Activated T-helper 9 cell treated with anti-CD3 and anti-CD28 coated beads, Interleukin-2, amount 50 U/mL, for 16 hours (primary cell): Measurements from ENCODE around the gene CDH4.

Experiments used
- DNase-seq: peaks from one replicate; pipeline ENCODE4 v3.0.0-alpha.2; 2020; ENCODE audit warnings: low read depth

The CDH4 gene

DNA sequence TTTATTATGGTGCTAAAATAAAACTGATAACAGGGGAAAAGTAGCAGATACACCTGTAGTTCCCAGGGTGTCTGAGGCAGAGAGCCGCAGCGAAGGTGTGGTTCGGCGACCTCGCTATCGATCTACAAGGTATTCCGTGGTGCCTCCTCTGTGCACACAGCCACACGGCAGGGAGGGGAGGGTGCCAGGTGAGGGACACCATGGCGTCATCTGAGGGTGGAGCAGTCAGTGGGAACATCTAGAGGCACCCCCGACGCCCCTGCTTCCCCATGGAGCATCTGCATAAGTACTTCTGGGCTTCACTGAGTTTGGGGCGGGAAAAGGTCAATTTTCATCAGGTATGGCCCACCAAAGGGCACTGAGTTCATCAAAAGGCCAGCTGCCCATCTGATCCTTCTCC, 570.3 kb downstream of the CDH4 start:
- no peak for DNase-seq

DNA sequence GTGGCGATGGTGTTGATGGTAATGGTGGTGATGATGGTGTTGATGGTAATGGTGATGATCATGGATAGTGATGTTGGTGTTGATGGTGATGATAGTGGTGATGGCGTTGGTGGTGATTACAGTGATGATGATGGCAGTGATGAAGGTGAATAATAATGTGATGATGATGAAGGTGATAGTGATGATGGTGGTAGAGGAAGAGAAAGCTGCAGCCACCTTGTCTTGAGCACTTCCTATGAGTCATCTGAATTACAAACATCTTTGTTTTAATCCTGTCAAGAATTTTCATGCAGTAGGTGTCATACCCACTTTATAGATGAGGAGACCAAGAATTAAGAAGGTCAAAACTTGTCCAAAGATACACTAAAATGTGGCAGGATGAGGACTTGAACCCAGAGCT, 571.2 kb downstream of the CDH4 start:
- no peak for DNase-seq

DNA sequence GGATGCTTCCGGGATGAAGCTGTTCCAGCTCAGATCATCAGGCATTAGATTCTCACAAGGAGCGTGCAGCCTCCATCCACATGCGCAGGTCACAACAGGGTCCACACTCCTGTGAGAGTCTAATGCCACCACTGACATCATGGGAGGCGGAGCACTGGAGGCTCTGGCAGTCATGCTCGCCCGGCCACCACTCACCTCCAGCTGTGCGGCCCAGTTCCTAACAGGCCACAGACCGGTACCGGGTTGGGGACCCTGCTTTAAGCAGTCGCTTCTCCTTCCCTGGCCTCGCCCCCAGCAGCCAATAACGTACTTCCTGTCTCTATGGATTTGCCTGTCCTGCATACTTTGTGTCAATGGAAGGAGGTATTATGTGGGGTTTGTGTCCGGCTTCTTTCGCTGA, 576.8 kb downstream of the CDH4 start:
- no peak for DNase-seq

DNA sequence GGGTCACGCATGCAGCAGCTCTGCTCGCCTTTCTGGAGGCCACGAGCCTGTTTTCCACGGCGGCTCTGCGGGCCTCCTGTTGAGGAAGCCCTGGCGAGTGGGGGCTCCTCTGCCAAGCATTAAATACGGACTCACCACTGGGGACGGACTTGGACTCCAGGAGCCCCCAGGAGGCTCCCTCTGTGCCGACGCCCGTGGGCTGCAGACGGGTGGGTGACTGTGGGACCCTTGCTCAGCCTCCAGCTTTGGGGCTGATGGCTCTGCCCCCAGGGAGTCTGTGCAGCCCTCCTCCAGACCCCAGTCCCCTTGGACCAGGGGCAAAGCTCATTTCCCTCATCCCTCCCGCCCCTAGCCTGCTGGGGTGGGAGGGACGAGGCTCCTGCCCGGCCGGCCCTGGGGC, 577.5 kb downstream of the CDH4 start:
- DNase-seq, result no peak

DNA sequence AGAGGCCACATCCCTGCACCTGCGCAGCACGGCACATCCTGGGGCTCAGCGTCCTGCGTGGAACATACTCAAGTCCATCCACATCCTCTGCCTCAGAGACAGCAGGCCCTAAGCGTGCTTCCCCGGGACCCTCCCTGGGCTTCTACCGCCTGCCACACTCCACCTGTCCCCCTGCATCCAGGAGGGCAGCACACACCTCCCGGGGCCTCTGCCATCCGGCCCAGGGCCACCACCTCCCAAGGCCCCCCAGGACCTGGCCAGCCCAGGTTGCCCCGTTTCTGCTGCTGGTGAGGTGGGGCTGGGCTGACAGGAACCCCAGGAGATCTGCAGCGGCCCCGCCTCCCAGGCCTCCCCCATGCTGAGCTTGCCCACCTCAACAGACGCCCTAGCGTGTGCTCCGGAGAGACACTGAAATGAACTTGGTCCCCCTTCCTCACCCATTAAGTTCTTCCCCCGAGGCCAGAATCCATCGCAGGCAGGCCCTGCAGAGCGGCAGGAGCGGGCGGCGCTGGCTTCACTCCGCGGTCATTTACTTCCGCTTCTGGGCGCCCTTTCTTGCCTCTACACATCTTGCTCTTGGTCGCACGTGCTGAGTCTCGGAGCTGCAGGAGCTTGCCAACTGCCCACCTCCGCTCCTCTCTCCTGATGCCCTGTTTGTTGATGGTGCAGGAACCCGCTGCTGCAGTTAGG, 578.3 kb downstream of the CDH4 start:
- DNase-seq, result no peak

DNA sequence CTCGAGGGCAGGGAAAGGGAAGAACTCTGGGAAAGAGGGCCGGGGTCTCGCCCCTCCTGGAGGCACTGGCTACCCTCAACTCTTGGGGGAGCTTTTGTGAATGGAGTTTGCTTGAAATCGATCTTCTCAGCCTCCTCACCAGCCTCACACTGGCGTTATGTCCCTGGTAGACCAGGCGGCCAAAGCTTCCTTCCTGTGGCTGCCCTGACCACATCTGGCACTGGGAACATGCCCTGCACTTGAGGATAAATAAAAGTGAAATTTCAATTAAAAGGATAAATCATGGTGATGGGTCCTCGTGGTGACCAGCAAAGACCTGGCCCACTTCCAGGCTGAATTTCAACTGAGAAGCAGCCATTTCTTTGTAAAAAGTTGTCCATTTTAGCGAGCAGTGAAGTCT, 578.9 kb downstream of the CDH4 start:
- DNase-seq, result no peak

DNA sequence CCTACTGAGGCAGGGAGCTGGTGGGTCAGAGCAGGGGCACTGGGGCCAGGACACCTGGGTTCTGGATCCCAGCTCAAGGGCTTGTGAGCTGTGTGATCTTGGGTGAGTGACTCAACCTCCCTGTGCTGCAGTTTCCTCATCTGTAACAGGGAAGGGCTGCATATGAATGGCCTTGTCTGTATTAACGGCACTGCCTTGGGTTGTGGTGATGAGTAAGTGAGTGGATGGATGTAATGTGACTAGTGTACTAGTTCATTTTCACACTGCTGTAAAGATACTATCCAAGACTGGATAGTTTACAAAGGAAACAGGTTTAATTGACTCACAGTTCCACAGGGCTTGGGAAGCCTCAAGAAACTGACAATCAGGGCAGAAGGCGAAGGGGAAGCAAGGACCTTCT, 580.1 kb downstream of the CDH4 start:
- DNase-seq, result no peak

DNA sequence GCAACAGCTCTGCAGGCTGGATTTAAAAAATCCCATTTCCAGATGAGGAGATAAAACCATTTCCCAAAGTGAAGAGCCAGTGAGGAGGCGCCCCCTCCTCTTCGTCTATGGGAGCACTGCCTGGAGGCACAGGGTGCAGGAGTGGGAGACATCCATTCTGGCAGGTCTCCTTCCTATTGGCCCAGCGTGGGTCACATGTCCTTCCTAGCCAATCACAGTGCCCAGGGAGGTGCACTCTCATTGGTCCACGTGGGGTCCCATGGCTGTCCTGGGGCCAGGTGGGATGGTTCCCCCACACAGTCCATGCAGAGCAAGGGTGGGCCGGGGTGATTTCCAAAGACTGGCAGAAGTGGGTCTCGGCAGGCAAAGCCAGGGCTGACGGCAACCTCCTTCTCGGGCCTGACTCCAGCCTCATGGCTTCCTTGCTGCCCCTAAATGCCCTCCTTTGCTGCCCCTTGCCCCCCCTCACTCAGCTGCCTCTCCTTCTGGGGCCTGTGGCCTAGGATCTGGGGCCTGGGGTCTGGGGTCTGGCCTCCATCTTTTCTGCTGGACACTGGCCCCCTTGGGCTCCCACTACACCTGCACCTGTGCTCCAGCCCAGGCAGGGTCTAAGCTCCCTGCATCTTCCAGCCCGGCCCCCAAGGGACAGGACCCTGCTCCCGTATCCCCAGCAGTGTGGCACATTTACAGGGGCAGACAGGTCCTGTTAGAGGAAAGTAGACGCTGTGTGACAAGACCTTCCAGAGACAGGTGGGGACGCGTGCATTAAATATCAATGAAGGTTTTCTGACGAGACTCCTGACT, 581.9 kb downstream of the CDH4 start:
- DNase-seq, result no peak

DNA sequence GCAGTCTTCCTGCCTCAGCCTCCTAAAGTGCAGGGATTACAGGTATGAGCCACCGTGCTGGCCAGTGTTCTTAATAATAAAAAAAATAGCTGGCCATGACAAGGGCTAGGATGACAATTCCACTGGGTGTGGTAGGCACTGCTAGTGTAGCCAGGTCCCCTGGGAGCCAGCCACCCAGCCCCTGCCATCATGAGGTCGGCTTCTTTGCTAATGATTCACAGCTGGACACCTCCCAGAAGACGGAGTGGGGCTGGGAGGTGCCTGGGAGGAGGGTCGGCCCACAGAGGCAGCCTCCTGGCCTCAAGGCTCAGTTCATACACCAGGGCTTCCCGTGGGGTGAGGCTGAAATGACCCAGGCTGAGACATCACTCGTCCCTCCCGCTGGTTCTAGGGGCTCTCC, 583.2 kb downstream of the CDH4 start:
- DNase-seq, result no peak

DNA sequence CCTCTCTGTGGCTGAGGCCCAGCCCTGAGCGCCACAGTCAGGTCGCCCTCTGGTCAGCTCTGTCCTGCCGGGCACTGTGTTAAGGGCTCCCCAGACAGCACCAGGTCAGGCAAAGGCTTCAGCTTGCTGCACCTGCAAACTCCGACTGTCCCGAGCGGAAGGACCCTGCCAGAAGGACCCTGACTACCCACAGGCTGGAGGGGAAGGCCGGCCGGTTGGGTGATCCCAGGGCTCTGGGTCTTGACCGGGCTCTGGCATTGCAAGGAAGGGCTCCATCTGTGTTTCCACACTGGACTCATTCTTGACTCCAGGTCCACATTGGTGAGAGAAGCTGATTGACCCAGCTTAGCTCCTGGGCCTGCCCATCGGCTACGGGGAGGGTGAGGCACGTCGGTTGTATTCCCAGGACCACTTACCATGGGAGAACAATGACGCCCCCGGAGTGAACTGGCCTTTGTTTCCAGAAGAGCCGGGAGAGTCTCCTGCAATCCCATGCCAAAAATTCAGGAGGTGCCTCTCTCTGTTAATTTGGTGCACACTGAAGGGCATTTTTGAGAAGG, 583.8 kb downstream of the CDH4 start:
- DNase-seq, result no peak

DNA sequence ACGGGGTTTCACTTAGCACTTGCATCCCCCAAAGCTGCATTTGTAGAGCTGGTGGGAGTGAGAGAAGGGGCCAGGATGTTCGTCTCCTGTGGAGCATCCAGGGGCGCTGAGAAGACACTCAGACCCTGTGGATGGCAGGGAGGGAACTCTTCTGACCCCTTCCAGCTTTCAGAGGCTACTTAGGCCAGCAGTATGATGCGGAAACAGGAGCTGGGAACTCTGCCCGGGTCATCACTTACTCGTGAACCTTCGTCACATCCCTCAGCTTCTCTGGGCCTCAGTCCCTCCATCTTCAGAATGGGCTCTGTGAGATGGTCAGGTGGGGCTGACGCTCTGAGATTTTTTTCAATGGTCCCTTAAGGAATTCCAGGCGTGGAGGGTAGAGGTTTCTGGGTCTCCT, 585.1 kb downstream of the CDH4 start:
- no peak for DNase-seq

DNA sequence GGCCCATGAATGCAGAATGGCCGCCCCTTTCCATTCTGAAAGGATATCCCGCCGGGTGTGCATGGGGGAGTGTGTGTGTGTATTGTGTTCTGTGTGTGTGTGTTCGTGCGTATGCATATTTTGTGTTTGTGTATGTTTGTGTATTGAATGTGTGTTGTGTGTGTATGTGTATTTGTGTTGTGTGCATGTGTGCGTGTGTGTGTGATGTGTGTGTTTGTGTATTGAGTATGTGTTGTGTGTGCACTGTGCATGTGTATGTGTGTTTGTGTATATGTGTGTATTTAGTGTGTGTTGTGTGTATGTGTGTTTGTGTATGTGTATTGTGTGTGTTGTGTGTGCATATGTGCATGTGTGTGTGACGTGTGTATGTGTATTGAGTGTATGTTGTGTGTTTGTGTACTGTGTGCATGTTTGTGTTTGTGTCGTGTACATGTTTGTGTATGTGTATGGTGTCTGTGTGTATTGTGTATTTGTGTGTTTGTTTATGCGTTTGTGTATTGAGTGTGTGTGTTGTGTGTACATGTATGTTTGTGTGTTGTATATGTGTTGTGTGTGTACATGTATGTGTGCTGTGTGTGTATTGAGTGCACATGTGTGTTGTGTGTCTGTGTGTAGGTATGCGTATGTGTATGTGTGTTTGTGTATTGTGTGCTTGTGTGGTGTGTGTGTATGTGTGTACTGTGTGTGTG, 587.3 kb downstream of the CDH4 start:
- no peak for DNase-seq

DNA sequence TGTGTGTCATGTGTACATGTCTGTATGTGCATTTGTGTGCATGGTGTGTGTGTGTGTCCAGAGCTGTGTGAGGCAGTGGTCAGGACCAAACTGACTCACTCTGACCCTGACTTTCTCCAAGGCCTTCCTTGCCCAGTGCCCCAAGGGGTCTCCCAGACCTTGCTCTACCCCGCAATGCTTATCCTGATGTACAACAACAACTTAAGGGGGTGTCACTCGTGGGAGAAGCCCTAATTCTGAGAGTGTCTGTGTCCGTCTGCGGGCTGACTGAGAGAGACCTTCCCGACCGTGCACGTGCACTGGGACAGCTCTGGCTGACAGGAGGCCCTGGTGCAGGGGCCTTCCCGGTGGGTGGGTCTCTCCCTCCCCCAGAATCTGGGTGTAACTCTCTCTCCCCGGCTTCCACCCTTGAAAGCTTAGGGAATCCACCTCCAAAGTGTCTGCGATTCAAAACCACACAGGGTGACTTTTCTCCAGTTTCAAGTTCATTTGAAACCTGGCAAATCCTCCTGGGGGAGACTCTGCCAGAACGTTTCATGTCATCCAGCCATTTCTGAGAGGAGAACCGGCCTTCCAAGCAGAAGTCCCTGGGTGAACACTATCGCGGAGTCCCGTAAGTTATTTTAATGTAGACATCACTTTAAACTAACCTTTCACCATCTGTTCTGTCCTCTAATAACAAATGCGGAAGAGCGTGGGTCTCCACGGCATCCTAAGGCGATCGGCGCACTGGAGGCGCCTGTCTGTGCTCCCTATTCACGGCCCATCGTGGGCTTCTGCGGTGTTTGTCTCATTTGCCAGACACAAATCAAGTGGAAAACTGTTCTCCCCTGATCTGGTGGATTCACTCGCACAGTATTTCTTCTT, 588.1 kb downstream of the CDH4 start:
- no peak for DNase-seq

DNA sequence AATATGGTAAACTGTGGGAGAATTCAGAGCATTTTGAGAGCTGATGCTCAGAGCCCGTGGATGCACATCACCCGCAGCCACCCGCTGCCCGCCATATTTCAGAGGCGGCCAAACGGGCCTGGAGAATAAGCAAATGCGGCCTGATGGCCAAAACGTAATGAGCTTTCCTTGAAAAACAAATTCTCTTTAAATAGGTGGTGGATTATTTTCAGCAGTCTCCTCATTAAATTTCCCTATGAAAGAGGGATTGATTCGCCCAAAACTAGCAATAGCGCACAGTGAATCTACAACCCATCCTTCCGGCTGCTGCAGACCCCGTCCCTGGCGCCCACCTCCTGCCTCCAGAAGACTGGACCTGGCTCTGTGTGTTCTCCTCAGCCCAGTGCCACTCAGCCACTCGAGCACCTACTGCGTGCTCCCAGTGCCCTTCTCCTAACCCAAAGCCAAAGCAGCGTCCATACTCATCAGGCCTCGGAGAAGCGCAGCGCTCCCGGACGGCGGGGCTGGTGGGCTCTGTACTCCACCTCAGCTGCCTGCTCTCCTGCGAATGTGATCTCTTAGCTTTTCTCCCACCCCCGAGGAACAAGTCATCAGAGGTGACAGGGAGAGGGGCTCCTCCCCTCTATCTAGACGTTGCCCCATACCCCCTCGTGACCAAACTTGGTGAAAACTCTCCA, 588.9 kb downstream of the CDH4 start:
- no peak for DNase-seq

DNA sequence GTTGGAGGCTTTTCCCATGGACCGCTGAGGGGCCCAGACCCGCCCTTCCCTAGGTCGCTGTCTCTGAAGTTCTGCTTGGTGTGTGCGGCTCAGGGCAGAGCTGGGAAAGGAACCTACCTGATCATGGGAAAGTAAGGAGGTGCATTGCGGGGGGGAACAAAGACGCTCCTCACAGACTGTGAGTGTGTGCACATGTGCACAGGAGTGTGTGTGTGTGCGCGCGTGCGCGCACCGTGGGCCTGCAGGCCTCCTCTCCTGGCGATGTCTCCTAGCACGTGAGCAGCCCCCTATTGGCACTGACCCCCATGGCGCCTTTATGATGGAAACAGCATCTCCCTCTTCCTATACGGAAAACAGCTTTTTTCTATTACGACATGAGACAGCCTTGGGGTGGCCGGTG, 589.5 kb downstream of the CDH4 start:
- DNase-seq, result no peak

DNA sequence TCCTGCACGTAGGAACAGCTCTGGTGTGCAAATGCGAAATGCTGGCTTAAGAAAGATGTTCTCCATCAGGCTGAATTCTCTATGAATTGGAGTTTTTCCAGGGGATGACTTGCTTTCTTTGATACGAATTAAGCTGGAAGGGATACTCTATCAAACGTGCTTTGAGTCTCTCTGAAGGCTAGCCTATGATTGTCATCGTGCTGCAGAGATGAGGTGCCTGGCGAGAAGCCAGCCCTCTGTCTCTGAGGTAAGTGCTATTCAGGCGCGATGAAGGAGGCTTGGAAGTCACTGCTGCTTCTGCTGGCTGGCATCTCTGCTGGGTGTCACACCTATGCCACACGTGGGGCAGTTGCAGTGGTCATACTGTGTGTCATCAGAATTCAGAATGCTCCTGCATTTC, 589.9 kb downstream of the CDH4 start:
- DNase-seq, result no peak

DNA sequence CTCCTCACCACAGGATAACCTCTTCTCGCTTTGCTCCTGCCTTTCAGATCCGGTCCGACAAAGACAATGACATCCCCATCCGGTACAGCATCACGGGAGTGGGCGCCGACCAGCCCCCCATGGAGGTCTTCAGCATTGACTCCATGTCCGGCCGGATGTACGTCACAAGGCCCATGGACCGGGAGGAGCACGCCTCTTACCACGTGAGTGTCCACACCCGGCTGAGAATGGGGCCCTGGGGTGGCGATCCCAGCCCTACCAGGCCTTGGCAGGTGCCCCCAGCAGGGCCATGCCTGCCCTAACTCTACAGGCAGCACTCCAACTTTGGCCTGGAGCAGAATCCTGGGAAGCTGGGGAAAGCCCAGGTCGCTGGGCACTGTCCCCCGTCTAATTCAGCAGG, 592.6 kb downstream of the CDH4 start:
- DNase-seq, result no peak

DNA sequence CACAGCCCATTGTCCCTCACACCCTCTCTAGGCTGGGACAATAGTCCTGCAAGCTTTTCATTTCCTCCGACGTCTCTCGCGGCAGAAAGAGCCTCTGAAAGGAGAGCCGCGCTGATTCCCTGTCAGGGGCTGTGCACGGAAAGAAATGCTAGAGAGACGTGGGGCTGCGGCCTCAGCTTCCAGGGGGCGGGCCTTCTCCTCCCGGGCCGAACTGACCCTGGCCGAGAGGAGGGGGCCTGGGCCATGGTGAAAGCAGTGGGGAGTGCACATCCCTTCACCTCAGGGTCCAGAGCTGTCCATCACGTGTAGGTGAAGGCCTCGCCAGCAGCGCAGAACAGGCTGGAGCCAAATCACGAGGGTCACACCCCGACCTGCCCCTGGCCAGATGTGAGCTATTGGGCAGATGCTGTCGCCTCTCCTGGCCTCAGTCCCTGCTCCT, 593.2 kb downstream of the CDH4 start:
- no peak for DNase-seq

DNA sequence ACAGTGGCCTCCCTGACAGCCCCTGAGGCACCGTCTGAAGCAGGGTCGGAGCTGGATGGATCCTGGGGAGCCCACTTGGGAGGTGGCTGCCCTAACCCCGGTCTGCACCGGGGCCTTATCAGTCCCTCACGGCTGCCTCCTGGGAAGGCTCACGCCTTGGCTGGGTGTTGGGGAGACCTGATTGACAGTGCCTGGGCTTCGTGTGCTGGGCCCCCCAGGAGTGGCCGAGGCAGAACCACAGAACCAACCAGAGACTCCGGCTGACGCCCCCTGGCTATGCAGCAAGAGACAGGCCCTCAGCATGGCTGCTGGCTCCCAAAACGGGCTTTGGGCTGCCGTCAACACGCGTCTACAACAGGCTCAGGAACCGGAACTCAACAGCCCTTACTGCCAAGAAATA, 594.0 kb downstream of the CDH4 start:
- no peak for DNase-seq

DNA sequence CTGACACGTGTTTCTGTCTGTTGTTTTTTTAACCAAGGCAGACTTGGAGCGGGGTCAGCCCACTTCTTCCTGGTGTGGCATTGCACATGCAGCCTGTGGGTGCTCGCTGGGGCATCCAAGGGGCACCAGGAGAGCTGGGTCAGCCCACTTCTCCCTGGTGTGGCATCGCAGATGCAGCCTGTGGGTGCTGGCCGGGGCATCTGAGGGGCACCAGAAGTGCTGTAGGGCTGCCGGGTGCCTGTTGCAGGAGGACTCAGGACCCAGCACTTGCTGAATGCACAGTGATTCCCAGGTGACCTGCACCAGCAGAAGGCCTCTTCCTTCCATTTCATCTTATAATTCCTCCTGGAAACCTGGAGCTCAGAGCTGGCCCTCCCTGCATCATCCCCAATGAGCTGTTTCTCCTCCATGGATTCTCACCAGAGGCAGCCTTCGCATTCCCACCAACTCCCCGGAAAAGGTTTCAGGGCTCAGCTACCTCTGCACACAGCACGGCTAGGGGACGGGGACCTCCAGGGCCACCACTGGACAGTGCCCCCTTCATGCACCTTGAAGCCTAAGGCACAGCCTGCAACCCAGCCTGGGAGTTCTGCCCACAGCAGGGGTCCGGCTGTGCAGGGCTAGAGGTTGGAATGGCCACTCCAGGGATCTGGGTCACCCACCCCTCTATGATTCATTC, 594.8 kb downstream of the CDH4 start:
- no peak for DNase-seq

DNA sequence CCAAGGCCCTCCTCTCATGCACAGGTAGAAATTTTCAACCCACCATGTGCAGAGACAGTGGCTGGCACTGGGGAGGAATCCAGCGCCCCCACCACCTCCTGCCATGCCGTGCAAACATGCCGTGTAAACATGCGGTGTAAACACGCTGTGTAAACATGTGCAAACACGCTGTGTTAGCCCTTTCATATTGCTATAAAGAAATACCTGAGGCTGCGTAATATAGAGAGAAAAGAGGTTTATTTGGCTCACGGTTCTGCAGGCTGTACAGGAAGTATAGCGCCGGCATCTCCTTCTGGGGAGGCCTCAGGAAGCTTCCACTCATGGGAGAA, 595.3 kb downstream of the CDH4 start:
- DNase-seq, result no peak
